GM21528 (cell line): ENCODE results near the gene STX3.
A peak's percentile ranks its signal among the peaks of the same experiment; 100 is the strongest.
"Not testable (repeated sequence)": the region's sequence is repeated elsewhere in the genome, so short reads cannot be mapped to it uniquely, and the experiment has no call there.

Experiments used
- ATAC-seq: cut with Tn5 transposase; IDR thresholded peaks from one replicate; pipeline ENCODE4 v1.9.1; 2021; ENCODE audit warnings: mild to moderate bottlenecking, moderate library complexity; ENCODE audit not compliant: unreplicated experiment, low FRiP score

Gene STX3

GRCh38 chr11:59785818-59786217, 30.6 kb downstream of the STX3 start:
- no peak for ATAC-seq

DNA sequence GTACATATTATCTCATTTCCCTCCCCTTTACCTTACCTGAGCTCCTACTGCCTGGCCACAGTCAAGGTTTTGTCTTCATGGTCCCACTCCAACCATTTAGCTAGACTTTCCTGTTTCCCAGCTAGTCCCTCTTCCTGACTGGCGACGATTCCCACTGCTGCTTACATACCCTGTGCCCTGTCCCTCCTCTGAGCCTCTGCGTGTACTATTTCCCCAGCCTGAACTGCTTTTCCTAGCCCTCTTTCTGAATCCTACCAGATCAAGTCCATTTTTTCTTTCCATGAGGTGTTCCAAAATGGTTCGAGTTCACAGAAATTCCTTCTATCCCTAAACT, 32.0 kb downstream of the STX3 start:
- ATAC-seq = no peak

DNA sequence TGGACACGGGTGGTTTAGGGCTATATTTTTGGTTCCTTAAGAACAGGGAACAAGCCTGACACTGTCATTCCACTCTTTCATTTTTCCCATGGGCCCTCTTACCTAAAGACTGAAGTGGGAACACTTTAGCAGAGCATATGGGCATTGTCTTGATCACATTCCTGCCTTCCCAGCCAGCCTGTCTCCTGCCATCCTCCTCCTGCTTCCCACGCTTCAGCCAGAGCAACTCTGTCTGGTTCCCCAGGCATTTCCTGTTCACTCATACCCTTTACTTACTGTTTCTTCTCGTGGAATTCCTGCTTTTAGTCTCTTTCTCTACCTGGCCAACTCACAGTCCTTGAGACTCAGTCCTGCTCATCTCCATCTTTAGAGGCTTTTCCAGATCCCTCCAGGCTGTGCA, 32.6 kb downstream of the STX3 start:
- ATAC-seq = no peak

- ATAC-seq = no peak
Observed at GRCh38 chr11:59791639-59792038, 36.5 kb downstream of the STX3 start.

DNA sequence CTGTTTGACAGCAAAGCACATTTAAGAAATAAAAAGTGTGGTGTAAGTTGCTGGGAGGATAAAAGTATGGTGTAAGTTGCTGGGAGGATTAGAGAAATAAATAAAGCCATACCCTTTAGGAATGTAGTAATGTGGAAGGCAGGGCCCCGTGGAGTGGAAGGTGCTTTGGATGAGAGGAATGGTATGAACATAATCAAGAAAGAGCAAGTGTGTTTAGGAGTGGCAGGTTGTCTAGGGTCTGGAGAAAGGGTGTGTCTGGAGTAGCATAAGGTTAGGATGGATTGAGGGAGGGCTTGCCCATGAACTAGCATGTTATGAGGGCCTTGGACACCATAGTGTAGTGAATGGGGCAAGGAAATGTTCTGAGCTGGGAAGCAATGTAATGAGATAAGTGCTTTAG, 37.3 kb downstream of the STX3 start:
- ATAC-seq = no peak

DNA sequence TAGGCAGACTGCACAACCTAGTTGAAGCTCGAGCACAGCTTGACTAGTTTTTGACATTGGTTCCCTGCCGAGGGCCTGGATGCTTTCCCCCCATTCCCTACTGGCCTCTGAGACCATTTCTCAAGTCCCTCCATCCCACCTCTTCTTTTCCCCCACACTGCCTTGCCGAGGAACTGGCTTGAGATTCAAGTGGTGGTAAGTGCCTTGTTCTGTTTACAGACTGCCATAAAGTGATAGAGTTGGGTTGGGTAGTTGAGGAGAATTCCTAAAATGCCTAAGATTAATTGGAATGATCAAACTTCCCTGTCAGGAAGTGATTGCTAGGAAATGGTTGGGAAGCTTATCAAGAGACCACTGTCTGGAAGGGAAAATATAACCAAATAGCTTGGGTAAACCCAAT, 39.2 kb downstream of the STX3 start:
- no peak for ATAC-seq

GRCh38 chr11:59800390-59801025, 45.3 kb downstream of the STX3 start:
- no peak for ATAC-seq

DNA sequence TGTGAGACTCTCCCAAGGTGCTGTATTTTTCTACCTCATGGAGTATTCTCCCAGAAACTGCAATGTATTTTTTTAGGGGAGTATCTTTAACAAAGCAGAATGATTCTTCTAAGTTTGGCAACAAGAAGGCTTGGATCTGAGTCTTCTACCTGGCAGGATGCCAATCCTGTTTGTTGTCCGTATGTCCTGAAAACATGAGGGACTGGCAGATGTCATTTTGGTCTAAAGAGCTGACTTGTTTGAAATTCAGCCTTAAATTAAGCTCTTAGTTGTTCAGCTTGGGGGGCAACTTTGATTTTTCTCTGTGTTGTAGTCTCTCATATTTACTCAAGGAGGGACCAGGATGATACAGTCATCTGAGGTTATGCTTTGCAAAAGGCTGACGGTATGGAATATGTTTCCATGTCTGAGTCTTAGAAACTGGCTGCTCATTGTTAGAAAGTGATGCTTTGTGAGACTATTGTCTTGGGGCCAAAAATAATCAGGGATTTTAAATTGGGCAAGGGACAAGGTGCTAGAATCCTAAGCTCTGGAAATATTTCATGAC, 46.1 kb downstream of the STX3 start:
- no peak for ATAC-seq

GRCh38 chr11:59801981-59802638, 46.9 kb downstream of the STX3 start:
- no peak for ATAC-seq

GRCh38 chr11:59802639-59803176, 47.5 kb downstream of the STX3 start:
- no peak for ATAC-seq

DNA sequence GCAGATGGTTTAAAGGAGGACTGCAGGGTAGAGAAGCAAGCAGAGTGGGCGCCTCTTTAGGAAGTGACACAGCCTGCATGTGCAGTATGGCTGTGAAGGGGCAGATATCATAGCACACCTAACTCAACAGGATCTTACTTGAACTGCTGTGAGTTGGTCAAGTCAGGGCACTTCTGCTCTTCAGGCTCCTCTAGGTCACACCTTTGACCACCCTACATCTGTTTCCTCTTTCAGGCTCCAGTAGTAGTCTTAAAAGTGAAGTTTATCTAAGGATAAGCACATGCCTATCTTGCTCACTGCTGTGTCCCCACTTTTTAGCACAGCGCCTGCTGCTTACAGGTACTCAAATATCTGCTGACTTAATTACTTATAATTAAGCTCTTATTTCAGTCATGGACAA, 48.9 kb downstream of the STX3 start:
- ATAC-seq = no peak

GRCh38 chr11:59807047-59807610, 52.0 kb downstream of the STX3 start:
- no peak for ATAC-seq

DNA sequence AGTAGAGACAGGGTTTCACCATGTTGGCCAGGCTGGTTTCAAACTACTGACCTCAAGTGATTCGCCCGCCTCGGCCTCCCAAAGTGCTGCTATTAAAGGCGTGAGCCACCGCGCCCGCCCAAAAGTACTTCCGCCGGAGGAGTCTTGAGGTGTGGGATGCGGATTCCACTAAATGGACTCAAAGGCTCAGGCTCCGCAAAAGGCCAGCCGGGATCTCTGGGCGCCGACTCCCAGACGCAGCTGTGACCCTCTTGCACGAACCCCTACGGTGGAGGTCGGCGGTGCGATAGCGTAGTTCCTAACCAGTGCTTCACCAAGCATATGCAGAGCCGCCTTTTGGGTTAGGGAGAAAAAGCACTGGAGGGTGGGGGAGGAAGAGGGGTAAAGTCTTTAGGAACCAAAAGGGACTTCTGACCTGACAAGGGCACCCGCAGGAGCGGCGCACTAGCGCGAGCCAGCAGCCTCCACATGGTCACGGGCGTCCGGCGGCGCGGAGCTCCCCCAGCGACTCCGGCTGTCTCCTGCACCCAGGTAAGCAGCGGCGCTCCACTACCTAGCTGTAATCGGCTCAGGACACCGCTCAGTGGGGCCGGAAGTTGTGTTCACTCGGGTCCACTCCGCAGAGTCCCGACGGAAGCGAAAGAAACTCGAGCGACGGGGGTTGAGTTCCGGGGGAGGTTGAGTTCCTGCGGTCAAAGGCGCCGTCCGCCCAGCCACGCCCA, 55.2 kb downstream of the STX3 start, which contains the start of gene MRPL16:
Gene MRPL16 (minus strand): TSS at position 590 of the 722 bp plus-strand sequence. CDS start 120 bp downstream, at position 470.
- ATAC-seq = peak; percentile 99

DNA sequence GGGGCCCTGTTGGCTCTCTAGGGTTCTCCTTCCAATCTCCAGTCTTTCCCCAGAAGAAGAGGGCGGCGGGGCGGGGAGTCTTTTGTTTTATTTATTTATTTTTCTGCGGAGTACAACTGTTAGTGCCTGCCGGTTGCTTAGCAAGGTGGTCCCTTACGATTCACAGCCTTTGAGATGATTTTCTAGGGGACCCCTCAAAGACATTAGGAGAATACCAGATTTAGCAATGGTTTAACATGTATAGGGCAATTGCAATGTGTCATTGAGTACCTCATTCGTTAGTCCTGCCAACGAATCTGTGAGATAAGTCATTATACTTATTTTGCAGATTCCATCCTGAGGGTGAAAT, 55.7 kb downstream of the STX3 start:
- no peak for ATAC-seq

DNA sequence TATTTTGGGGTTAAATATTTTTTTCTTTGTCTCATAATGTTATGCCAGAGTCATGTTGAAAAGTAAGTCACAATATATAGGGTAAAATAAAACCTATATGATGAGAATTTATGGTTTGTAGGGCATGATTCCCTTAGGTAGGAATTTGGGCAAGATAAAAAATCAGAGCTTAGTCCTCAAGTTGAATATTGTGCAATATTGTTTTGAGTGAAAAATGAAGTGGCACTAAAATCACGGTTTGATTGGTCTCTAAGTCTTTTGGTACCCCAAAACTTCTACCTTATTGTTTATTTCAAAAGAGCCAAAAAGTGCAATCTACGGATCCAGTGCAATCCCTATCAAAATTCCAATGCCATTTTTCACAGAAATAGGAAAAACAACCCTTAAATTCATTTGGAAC, 57.0 kb downstream of the STX3 start:
- no peak for ATAC-seq

DNA sequence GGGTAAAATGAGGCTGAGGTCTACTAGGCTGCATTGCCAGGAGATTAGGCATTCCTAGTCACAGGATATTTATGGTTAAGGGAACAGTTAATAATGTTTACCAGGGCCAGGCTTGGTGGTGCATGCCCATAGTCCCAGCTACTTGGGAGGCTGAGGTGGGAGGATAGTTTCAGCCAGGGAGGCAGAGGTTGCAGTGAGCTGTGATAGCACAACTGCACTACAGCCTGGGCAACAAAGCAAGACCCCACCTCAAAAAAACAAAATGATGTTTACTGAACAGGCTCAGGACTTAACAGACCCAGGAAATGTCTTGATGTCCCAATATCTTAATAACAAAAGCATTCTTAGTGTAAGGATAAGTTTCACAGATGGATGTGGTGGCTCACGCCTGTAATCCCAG, 58.2 kb downstream of the STX3 start:
- ATAC-seq = no peak

DNA sequence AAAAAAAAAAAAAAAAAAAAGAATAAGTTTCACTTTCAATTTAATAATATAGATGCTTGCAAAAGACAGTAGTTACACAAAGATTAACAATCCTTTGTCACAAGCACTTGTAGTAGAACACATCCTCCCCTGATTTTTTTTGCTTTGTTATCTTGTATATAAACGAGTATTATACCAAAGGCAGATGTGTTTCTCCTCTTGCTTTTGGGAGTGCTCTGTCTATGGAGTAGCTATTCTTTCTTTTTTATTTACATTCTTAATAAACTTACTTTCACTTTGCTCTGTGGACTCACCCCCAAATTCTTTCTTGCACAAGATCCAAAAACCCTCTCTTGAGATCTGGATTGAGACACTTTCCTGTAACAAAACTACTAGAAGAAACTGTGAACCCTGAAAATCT, 58.8 kb downstream of the STX3 start:
- ATAC-seq = no peak

GRCh38 chr11:59815754-59816153, 60.6 kb downstream of the STX3 start:
- no peak for ATAC-seq

GRCh38 chr11:59816434-59816833, 61.3 kb downstream of the STX3 start:
- not testable (repeated sequence) for ATAC-seq

- no peak for ATAC-seq
Observed at GRCh38 chr11:59818572-59818971, 63.4 kb downstream of the STX3 start.

DNA sequence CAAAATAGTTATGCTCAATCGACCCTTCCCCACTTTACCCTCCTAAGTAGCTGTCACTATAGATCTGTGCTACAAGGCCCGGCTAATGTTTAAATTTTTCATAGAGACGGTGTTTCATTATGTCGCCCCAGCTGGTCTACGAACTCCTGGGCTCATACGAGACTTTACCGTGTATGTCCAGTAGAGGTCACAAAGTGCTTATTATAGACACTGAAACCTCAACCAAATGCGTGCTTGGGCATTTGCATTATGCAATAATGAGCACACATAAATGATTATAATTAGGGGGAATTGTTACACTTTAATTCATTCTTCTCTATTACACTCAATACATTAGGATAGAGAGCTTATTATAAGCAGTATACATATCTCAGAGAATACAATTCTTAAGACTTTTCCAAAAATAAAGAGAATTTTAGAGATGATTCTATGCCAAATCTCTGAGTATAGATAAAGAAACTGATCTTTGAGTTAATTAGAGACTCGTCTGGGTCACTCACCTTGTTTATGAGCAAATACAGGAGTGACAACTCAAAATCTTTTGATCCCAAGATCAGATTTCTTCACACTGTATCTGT, 67.9 kb downstream of the STX3 start:
- ATAC-seq = peak; percentile 93
